SHP77 treated with DMSO at 0.1 percent for 48 hours (cell line): ENCODE measurements around the gene CCDC50.

ENCODE experiments used
- DNase-seq: peaks from one replicate; lab custom pipeline; 2025; lab: John Stamatoyannopoulos, UW

The CCDC50 gene

DNA sequence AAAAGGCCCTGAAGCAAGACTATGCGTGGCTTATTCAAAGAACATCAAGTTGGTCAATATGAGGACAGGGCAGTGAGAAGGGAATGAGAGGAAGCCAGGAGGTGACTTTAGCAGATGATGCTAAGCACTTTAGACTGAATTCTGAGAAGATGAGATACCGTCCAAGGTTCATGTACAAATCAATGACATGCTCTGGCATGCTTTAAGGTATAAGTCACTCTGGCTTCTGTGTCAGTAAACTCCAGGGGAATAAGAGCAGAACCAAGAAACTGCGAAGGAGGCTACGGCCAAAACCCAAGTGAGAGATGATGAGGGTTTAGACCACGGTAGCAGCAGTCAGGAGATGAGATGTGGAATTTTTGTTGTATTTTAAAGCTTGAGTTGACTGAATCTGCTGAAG, 8.9 kb upstream of the CCDC50 start:
- no peak for DNase-seq

GRCh38 chr3:191321019-191321767, 8.0 kb upstream of the CCDC50 start:
- DNase-seq: no peak

DNA sequence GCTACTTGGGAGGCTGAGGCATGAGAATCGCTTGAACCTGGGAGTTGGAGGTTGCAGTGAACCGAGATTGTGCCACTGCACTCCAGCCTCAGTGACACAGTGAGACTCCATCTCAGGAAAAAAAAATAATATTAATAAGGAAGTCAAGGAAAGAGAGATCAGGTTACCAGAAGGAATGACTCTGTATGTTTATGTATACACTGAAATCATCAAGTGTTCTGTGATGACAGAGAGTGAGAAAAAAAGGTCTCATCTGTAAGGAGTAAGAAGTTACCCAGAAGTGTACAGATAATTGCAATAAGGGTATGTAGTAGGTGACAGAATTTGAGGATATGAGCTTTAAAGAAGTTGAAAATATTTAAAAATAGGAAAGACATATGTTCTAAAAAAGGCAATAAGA, 4.3 kb upstream of the CCDC50 start:
- no peak for DNase-seq

GRCh38 chr3:191327526-191327925, 1.7 kb upstream of the CCDC50 start:
- no peak for DNase-seq

DNA sequence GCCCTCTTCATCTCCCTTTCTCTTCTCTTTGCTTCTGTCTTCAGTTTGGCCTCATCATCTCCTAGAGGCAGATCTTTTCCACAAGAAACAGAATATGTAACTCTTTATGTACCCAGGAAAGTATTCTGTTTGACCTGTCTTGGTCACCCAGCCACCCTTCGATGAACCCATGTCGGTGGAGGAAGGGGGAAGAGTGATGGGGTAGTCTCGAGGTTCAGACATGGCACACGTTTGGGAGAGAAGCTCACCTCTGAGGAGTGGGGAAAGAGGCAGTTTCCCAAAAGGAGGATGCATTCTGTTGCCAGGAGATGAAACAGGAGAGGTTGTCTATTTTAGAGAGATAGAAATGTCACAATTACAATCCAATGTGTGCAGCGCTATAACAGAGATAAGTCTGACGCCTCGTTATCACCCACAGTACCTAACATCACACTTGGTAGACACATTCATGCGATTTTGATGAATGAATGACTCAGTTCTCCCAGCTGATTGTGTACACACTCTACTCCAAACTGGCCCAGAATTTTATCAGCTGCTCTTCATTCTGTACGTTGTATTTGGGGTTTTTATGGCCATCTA, 722 bp upstream of the CCDC50 start:
- DNase-seq: no peak

DNA sequence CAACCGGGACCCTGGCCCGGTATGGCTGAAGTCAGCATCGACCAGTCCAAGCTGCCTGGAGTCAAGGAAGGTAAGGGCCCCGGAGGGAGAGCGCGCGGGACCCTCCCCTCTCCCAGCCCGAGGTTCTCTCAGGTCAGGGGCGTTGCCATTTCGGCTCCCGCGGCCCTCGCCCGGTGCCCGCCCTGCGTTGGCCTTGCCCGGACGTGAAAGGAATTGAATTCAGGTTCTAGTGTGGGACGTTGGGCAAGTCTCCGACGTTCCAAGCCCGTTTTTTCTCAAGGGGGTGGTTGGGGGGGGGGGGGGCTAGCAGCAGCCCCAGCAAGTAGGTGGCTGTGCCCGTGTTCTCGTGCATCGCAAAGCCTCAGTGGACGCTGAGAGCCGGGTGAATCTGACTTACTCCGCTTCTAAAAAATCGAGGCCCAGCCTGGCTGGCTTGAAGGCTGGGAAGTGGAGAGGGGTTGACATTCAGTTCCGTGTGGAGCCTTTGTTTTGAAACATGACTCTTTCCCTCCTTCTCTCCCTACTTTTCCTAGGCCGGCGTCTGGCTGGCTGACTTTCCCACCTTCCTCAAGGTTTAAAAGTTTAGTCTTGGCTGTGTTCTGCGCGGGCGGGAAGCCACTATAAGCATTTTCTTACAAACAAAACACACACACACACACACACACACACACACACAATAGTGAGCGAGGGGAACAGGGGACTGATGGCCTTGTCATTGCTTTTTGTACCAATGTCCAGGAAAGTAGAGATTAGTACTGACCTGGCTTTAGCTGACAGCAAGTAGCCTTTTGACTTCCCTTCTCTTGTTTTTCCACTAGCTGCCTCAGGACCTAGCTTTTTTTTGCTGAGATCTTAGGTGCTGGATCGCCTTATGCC, 698 bp downstream of the CCDC50 start, which contains the start of gene UTS2B:
Gene UTS2B (minus strand): TSS at position 873 of the 876 bp plus-strand sequence. CDS start 48,337 bp downstream, outside the sequence.
- DNase-seq: no peak

GRCh38 chr3:191330530-191331048, 1.4 kb downstream of the CCDC50 start:
- no peak for DNase-seq

DNA sequence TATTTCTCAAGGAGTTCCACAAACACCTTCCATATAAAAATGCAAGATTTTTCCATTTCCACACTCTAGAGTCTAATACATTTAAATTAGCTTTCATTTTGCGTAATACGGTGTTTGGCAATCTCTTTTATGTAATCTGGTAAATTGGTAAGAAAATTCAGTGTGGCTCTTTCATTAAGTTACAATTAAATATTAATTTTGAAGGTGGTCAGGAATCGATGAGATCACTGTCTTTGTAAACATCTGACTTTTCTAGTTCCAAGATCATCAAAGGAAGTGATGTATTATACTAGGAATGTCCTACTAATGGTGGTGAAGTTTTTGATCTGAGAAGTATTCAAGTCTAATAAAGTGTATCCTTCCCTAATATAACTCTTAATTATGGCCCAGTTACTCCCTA, 2.2 kb downstream of the CCDC50 start:
- DNase-seq: no peak

DNA sequence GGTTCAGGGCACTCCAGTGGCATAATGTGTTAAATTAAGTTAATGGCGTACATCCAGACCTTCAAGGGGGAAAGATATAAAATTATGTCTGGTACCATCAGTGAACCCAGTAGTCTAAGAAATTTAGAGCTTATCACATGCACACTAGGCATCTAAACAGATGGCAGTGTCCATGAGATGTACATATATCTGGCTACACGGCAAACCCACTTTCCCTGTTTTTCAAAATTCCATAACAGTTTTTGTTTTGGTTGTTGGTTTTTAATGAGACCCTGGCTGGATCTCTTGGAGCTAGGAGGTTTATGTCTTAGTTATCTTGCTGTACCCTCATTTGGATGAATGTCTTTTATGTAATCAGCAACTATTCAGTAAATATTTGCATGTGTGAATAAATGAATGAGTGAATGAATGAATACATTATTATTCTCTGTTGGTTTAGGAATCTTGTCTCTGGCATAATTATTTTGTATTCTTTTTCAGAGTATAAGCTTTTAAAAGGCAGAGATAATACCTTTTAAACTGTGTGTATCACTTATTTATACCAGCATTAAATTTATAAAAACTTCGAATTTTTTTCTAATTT, 4.2 kb downstream of the CCDC50 start:
- no peak for DNase-seq

DNA sequence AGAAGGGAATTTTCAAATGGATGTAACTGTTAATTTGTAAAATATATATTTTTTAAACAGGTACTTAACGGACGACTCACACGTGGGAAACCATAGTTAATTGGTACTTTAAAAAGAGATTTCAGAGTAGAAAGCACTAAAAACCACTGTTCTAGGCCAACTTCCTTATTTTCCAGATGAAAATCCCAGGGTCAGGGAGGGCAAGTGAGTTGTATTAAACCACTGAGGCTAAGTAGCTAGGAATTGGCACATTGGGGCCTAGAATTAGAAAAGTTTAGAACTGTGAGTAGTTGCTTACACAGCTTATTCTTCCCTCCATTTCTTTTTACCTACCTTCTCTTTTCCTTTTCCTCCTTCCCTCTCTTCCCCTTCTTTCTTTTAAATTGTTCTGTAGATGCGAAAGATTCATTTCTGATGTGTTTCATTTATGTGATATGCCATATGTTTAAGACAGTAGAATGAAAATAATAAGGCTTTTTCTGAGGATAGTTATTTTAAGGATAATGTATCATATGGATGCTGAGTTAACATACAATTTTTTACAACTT, 5.2 kb downstream of the CCDC50 start:
- DNase-seq: no peak

DNA sequence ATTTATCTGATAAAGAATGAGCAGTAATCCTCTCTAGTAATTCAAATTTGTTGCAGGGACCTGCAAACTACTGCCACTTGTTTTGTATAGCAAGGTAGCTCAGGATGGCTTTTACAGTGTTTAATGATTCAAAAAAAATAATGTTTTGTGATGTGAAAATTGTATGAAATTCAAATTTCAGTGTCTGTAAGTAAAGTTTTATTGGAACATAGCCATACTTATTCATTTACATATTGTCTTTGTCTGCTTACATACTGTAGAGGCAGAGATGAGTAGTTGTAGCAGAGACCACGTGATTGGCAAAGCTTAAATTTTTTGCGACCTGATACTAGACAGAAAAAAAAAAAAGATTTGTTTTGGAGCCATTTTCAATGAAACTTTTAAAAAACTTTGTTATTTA, 7.6 kb downstream of the CCDC50 start:
- no peak for DNase-seq

- DNase-seq: no peak
These were observed 8.9 kb downstream of the CCDC50 start for GRCh38 chr3:191338177-191338488.

DNA sequence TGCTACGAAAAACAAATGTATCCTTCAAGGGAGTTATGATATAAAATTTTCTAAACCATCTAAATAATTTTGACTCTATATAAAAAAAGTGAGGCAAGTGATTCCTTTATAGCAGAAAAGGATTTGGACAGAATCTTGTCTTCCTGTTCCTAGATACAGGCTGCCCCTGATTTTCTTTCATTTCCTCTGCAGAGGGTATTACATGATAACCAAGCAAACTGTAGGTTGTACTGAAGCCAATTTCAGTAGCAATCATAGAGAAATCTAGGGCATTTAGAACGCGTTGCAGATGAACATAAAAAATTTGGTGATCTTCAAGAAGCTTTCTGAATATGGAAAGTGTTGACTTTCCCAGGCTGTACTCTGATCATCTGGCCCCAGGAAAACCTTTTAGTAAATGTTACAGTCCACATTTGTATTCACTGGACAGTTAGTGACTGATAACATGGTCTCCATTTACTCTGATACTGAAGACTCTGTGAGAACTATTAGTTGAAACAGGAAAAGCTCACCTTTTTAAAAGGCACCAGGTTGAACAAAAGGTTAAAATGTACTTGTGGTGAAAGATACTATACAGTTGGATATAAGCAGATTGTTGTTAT, 10.2 kb downstream of the CCDC50 start:
- no peak for DNase-seq

- no peak for DNase-seq
These were observed 11.2 kb downstream of the CCDC50 start for GRCh38 chr3:191340351-191340750.

- DNase-seq: no peak
These were observed 11.8 kb downstream of the CCDC50 start for GRCh38 chr3:191340966-191341365.

DNA sequence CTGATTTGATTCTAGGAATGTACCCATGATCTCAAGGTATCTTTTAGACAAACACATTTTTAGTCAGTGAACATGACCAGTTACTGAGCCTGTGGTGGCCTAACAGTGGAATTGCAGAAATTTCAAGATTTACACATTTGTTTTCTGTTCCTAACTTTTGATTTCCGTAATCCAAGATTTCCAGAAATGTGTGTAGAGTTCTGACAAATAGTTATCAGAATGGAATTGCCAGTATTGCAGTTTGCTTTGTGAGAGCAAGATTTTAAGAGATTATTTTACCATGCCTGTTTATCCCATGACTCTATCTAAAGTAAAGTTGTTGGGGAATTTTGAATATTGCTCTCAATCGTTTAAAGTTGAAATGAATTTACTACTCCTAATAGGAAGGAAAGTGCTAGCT, 12.8 kb downstream of the CCDC50 start:
- no peak for DNase-seq

GRCh38 chr3:191342411-191342810, 13.2 kb downstream of the CCDC50 start:
- no peak for DNase-seq

DNA sequence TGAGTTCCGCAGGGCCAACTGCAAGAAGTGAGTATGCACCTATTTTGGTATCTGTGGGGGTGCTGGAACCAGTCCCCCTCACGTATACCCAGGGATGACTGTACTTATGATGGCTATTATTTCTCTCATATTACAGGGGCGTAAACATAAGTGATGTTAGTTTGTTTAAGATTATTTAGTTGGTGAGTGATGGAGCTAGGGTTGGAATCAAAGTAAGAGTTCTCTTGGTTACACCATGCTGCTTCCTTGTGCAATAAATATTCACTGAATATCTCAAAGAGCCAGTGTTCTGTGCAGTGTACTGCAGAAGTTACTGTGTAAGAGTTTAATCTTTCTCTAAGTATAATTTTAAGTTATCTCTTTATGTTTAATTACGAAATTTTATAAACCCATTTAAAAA, 13.9 kb downstream of the CCDC50 start:
- no peak for DNase-seq

DNA sequence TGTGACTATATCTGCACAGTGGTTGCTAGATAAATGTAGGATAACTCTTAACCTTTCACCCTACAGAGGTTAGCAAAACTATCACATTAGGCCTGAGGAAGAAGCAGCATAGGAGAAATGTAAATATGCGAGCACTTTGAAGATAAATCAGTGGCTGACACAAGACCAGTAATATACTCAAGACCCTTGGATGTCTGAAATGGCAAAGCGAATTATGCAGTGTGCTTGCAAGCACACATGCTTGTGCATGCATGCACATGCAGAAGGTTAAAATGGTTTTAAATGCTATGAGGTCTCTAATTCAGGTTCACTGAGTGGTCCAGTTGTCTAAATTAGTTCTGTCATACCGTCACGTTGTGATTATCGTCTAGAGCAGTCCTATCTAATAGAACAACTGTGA, 14.7 kb downstream of the CCDC50 start:
- DNase-seq: no peak

DNA sequence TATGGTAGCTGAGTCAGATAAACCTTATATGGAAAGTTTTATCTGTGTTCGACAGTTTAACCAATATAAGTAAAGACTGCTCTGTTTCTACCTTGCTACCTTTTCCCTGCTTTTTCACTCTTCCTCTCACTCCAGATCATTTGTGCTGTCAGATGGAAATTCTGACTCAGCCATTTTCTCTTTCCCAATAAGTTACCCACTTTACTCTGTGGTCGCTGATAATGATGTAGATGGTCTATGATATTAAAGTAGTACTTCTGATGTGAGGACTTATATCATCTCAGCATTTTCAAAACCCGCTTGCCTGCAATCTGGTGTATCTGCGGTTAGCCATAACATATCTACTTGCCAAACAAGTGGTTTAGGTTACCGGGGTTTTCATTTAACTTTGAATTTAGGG, 16.1 kb downstream of the CCDC50 start:
- no peak for DNase-seq

DNA sequence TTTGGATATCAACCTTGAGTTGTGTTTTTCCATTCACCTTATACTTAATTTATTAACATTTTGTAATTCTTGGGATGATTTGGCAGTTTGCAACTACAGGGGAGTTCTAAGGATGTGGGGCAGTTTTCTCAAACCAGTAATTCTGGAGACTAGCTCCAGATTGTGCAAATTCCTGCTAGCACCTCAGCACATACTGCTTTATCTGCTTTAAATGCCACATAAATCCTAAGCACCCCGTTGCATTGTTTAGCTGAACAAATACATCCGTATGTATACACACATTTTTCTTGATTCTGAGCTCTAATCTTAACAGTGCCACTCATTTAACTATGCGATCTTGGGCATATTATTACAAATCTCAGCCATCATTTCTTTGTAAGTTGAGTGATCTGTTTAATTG, 18.0 kb downstream of the CCDC50 start:
- no peak for DNase-seq

GRCh38 chr3:191348098-191348497, 18.9 kb downstream of the CCDC50 start:
- no peak for DNase-seq
